ENCODE results near the gene FMN1.

The FMN1 gene

DNA sequence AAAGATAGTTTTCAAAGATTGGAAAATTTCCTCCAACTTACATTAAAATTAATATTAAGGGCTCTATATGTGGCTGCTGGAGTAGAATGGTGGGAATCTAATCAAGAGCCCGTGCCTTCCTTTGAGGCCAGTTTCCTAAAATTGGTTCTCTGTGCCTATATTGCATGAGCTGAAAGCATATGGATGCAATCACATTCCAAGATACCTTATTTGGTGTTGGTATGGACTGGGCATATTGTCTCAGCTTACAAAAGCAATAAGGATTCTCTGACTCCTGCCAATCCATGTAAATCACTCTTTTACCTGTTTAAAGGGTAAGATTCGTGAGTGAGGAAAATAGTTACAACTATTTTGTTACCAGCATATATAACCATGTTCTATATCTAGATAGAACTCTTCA is 365.1 kb downstream of the FMN1 start:
- DNase-seq (ENCODE audit: low spot score) = no peak

DNA sequence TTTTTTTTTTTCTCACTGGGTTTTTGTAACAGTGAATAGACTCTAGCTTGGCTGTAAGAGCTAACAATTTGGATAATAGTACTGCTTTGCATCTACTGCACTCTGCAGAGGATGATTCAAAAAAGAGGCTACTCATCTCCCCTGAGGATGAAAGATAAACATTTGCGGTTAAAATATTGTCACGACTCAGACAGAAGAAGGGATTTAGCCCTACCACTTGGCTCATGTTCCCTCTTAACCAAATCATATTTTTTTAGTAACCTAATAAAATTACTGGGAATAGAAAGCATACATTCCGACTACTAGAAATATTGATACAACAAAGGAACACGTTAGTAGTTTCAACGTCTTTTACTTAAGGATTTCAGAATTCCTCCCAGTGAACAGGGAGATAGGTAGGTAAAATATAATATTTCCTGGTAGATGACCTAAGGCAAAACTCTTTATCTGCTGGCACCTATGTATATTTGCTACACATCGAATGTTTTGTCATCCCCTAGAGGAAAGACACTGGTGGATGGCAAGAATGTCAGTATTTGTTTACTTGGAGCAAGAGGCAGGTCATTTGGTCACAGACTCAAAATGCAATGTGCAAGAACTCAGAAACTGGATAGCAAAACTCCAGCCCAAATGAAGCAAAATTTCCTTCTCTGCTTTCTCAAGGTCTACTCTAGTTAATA is 365.9 kb downstream of the FMN1 start:
- peak; percentile 79 for DNase-seq (ENCODE audit: low spot score)

DNA sequence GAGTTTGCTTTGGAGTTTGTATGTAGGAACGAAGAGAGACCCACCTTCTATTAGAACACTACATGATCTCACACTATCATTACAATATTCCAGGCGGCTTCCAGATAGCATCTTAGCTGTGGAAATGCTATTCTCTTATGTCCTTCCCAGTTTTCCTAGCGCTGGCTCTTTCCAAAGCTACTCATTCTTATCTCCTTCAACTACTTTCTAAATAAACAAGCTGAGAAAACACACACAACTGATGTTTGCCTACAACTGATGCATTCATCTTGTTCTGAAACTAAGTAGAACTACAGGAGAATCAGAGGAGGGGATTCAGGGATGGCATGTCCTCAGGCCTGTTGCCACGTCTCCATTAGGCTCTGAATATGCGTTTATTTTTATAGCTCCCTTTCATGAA is 367.8 kb downstream of the FMN1 start:
- no peak for DNase-seq (ENCODE audit: low spot score)

DNA sequence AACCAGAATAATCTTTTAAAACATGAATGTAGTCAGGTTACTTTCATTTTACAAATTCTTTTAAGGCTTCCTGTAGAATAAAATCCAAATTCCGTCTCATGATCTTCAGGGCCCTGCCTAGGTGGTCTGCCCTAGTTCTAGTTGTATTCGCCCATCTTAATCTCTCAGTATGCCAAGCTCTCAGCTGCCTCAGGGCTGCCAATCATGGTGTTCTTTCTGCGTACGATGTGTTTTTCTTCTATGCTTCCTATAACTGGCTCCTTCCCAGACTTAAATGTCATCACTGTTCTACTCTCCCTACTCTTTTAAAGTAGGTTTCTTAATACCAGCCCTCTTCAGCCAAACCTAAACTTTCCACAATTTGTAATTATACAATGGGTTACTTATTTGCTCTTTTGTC is 369.3 kb downstream of the FMN1 start:
- no peak for DNase-seq (ENCODE audit: low spot score)

DNA sequence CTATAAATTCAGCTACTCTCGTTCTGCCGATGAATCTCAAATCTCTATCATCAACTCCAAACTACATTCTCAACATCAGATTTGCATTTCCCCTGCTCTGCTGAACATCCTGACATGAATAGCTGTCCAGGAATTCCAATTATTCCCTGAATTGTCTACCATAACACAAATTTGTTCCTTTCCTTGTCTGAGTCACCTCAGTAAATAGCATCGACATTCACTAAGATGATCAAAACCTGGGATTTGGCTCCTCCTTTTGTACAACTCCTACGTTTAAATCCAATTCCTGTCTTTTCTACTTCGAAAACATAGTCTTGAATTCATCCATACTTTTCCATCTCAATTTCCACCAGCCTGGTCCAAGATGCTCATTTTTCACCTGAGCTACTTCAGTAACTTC is 369.7 kb downstream of the FMN1 start:
- peak; percentile 81 for DNase-seq (ENCODE audit: low spot score)

DNA sequence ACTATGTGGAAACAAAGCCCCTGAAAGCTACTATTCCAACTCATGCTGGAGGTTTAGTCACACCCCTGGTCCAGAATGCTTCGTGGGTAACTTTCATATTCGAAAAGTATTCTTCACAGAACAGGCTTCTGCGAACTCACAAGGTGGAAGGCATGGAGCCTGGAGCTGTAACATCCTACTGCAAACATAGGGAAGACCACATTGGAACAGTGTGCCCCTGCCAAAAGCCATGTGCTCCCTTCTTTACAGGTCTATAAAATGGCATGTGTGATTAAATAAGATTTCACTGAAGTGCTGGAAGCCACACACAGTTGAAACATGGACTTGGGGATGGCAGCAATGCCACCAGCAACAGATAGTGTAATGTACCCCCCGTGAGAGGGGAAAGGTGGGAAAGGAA is 370.8 kb downstream of the FMN1 start:
- no peak for DNase-seq (ENCODE audit: low spot score)

DNA sequence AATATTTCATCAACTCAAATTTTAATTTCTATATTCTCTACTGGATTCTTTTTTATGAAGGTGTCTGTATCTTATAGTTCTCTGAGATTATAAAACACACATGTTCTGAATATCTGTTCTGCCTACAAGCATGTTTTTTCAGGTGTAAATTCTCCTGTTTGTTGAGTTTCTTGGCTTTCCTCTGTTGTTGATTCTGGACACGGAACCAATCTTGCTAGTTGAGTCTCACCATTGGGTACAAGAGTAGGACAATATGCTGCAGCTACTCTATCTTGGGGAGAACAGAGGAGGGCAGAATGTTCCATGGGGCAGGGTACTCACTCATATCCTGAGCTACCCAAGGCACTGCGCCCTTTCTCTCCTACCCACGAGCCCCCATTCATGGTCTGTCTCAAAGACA is 371.8 kb downstream of the FMN1 start:
- DNase-seq (ENCODE audit: low spot score) = no peak

DNA sequence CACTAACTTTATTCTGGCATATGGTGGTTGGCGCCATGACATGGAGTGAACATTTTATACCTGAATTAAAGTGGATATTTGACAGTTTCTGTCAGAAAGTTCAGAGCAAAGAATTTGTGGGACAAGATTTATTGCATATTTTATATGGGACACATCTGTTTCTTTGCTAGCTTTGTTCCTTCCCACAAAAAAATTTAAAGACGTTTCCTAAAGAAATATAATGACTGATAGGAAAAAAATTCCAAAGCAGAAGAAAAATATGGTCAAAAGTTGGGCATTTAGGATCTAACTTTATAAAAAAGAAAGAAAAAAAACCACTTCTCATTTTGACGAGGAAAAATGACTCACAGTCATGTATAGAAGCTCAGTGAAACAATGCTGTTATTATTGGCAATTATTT is 375.1 kb downstream of the FMN1 start:
- DNase-seq (ENCODE audit: low spot score) = no peak

DNA sequence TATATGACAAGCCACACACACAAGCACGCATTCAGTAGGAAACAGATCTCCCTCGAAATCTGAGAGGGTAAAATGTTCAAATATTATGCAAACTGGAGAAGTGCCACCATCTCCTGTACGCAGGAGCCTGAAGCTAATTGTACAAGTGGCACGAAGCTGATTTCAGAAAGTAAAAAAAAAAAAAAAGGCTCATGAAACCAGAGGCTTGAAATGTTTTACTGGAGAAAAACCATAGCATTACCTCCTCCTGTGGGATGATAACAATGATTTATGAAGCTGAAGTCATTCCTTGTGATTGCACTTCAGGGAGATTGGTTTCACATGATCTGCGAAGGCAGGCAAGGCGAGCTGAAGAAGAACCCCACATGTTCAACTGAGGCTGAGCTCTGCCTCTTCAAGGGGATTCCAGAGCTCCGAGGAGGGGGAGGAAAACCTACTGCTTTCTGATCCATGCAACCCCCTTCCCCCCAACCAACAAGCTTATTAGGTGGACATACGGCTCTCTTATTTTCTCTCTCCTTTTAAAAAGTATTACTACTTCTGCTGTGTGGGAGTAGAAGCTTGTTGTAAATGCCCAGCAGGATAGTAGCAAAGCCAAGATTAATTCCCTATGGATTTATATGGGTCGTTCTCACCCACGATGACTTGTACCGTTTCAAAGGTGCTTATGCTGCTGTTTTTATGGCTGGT is 375.6 kb downstream of the FMN1 start:
- peak; percentile 53 for DNase-seq (ENCODE audit: low spot score)

DNA sequence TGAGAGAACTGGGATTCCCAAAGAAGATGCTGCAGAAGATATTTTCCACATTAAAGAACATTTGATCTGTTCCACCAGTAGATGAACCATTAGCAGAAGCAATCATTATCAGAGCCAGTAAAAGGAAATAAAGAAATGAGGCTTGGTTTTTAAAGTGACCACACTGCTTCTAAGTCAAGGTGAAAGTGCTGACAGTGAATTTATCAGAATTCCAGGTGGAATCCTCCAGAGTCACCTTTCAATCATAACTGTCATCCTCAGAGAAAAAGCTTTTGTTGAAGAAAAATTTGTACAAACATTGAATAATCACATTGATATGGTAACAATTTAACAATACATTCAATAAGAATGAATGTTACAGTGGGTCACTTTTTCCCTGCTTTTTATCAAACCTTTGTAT is 376.9 kb downstream of the FMN1 start:
- no peak for DNase-seq (ENCODE audit: low spot score)

DNA sequence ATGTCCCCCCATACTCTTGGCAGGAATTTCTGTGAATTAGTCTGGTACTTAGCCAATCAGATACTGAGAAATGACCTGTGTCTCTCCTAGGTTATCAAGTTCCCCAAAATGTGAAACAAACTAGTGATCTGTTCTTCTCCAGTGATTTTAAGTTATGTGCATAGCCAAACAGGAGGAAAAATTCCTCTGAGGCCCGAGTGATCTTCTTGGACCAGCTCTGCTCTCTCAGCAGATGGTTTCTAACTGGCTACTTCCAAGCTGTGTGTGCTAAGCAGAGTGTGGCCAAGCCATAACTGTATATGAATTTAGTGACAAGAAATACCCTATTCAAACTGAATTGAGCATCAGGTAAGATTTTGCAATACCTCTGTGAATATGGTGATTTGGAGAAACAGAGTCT is 387.2 kb downstream of the FMN1 start:
- DNase-seq (ENCODE audit: low spot score) = no peak

DNA sequence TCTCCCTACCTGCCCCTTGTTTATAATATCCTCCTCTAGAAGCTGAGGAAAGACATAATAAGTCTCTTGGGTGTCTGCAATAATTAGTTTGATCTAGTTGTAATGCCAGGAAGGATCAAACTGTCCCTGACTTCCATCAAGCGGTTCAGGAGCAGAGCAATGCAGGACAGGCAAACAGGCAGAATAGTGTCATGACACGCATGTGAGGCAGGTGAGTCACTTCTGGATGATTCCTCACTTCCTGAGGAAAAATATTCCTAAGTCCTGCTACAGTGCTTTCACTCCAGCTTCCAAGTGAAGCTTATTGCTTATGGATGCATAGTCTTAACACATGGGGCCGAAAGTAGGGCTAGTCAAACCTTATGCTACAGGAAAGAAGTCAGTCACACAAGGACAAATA is 390.9 kb downstream of the FMN1 start:
- no peak for DNase-seq (ENCODE audit: low spot score)

DNA sequence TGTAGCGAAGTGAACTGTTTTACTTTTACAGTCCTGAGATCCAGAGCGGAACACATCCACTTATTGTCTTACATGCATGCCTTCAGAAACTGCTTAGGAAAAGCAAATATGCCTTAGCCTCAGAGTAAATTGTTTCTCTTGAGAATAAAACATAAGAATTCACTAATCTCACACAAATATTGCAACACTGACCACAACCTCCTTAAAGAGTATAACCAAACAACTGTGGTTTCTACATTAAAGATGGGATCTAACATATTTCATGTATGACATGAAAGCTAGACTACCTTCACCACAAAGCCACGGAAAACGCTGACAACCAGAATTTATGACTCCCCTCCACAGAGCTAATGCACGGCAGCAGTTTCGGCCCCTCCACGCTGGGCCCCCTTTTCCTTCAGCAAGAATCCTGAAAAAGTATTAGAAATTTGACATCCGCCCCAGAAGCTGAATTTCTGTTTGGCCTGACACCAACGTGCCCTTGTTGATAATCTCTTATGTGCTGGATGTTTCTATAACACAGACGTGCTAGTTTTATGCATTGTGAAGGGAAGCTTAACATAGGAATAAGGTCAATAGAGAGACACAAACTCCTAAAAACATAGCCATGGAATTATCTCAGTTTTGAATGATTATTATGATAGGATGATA is 392.1 kb downstream of the FMN1 start:
- peak; percentile 73 for DNase-seq (ENCODE audit: low spot score)

DNA sequence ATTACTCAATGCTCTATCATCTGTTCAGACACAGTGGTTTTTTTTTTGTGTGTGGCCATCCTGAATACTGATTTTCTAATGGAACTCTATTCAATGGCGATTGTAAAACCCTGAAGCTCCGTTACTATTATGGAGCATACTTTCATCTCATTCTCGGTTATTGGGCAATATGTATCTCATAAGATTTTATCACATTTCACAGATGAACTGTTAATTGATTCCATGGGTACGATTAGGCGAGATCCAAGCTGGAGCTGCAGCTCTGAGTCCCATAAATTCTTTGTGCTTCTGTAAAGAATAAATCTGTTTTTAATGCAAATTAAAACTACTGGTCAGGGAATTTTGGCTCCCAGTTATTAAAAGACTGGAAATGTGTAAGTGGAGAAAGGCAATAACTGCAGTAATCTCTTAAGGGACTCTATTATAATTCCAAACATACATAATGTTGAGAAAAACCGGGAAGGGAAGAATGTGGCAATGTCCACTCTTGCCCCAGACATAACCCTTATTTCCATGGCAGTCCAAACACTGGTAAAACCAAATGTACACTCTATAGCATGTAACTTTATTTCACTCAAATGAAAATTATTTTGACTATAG is 394.5 kb downstream of the FMN1 start:
- DNase-seq (ENCODE audit: low spot score) = no peak

DNA sequence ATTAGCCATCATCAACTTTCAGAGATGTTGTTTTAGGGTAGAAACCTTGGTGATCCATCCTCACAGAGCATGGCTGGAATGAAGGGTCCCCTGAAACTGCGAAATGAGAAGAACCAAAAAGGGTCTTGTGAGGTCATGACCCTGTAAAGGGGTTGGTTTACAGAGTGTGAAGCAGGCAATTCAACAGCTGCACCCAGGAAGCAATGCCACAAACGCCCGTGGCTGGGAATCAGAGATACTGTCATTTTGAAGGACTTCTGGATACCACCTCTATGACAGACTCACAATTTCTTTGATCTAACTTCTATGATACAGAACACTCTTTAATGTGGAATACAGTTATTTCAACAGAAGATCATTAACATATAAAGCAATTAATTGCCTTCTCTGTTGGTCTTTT is 397.7 kb downstream of the FMN1 start:
- no peak for DNase-seq (ENCODE audit: low spot score)

DNA sequence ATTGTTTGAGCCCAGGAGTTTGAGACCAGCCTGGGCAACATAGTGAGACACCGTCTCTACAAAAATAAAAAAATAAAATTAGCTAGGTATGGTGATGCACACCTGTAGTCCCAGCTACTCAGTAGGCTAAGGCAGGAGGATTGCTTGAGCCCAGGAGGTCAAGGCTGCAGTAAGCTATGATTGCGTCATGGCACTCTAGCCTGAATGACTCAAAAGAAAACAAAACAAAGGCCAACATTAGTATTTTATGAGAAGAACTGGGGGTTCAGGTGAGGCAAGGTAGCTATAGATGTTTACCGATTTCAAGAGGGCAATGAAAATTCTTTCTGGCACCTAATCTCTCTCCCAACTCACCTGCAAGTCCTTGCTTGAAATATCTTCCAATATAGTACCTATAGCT is 399.5 kb downstream of the FMN1 start:
- no peak for DNase-seq (ENCODE audit: low spot score)

DNA sequence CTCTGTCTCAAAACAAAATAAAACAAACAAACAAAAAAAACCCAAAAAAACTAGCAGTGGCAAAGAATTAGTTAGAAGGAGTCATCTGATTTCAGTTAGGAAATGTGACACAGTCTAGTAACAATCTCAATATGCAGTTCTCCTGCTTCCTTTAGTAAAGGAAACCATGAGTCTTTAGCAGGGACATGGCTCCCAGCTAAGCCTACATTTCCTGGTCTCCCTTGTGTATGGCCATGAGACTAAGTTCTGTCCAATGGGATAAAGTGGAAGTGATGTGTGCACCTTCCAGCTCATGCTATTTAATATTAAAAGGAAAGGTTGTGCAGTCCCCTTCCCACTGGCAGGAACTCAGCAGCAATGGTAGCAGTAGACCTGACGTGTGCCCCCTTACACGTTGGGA is 402.1 kb downstream of the FMN1 start:
- no peak for DNase-seq (ENCODE audit: low spot score)

DNA sequence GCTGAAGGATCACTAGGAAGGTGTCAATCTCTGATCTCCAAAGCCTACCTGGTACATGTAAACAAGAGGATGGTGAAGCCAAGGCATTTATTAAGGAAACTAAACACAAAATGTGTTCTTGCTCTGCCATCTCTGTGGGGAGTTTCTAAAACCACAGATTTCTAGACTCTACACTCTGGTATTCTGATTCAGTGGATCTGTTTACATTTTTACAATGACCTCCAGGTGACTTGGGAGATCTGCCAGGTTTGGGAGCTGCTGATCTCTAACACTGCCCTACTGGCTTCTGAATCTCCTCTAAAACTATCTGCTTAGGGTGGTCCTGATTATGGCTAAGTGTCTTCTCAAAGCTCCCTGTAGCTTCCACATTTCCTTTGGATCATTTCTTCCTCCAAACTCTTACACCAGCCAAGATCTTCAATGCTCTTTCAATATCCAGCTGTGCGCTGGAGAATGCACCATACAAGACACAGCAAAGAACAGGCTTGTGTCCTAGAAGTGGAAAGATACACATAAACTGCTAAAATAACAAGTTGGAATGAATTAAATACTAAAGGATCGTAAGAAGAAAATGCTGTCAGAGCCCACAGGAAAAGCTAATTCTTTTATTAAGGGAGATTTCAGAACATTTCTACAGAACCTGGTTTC is 404.0 kb downstream of the FMN1 start:
- DNase-seq (ENCODE audit: low spot score) = peak; percentile 35

DNA sequence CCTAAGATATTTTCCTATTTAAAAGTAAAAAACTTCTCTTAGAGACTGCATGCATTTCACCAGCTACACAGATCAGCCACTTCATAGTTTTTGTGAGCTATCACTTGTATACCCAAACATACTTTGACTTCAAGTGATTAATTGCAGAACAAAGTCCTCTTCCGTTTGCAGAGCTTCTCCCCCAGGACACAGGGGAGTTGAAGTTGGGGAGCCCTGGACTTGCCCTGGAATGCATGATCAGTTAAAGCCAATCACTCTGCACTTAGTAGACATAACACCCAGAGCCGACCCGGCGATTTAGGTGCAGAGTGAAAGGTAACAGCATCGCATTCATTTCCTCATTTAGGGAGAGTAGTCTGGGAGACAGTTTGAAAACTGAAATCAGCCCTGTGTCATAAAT is 406.6 kb downstream of the FMN1 start:
- DNase-seq (ENCODE audit: low spot score) = no peak

DNA sequence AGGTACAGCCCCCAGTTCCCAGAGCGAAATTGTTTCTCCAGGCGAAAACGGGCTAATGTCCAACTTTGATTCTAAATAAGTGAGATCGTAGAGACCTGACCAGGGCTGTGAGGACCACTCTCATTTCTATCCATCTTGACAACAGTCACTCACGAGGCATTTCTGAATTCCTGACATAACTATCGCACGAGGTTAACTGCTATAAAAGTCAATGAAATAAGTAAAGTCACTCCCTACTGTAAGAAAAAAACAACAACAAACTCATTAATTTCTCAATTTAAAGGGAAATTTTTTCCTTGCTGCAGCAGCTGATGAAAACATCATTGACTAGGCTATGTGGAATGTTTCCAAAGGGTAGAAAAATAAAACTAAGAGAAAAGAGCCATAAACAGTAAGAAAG is 407.6 kb downstream of the FMN1 start:
- DNase-seq (ENCODE audit: low spot score) = no peak

DNA sequence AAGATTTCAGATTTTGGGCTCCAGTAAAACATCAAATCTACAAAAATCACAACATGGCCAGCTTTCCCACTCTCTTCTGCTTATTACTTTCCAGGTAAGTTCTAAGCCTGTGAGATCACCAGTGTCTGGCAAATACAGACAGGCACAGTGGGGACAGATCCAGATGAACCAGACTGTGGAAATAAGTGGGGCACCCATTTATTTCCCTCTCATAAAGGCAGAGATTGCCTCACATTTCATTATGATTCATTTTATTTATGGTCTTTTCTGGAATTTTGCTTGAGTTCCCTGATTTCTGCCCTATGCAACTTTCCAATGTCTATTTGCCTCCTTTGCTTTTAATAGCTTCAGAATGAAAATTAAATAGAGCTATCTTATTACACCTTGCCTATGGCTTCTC is 409.9 kb downstream of the FMN1 start:
- DNase-seq (ENCODE audit: low spot score) = peak; percentile 20

DNA sequence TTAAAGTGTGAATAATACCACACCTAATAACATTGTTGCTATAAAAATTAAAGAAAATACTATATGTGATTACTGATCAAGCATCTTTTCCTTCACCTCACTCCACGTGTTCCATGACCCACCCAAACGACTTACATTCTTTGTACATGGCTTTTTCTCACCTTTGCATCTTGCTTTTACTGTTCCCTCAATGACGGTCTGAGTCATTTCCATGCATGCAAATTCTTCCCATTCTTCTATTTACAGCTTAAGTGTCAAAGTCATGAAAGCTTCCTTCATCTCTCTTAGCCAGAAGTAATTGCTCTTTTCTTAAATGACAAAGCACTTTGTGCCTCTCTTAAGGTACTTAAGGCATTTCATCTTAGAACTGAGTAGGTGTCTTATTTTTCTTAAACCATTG is 412.7 kb downstream of the FMN1 start:
- DNase-seq (ENCODE audit: low spot score) = no peak
